ENCODE data around the gene PPM1D.

DNA sequence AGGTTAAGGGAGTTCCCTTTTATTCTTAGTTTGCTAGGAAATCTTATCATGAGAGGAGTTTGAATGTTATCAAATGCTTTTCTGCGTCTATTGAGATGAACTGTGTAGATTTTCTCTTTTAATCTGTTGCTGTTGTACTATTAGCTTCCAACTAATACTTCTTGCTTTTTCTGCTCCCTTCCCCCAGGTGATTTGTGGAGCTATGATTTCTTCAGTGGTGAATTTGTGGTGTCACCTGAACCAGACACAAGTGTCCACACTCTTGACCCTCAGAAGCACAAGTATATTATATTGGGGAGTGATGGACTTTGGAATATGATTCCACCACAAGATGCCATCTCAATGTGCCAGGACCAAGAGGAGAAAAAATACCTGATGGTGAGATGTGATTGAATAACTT lies 47.7 kb downstream of the PPM1D start:
- TF ChIP-seq CTCF (IDR thresholded peaks at IDR 0.05) (no peak), POLR2A (IDR thresholded peaks at IDR 0.05) (no peak)

Measured in thyroid gland (tissue), 4 donors.